NB4 (cell line): ENCODE measurements around the gene ARVCF.

Experiments
- POLR2A ChIP-seq: IDR thresholded peaks from 2 replicates; pipeline ENCODE4 v1.6.1; 2011; ENCODE audit warnings: mild to moderate bottlenecking; ENCODE audit not compliant: insufficient read length; ENCODE audit errors: extremely low read depth
- TF ChIP-seq, protein P1 (sequence below): IDR thresholded peaks from one replicate; pipeline ENCODE4 v1.5.1; 2012; ENCODE audit warnings: low read depth, low read length

DNA sequence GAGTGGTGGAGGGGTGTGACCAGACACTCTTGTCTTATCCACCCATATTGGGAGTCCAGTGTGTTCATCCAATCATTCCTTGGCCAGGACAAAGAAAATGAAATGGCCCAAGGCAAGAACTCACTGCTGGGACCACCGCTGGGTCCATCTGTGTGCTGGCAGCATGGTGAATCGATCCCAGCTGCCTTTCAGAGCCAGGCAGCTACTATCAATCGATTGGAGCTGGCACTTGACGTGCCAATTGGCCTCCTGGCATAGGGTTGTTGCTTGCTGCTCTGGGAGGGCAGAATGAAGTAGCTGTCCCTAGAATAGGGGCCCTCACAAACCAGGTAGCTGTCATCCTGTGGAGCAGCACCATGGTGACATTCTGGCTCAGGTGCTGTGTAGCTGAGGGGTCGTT, 1.4 kb upstream of the ARVCF start:
- no peak for TF ChIP-seq POLR2A
- TF ChIP-seq, protein P1, sequence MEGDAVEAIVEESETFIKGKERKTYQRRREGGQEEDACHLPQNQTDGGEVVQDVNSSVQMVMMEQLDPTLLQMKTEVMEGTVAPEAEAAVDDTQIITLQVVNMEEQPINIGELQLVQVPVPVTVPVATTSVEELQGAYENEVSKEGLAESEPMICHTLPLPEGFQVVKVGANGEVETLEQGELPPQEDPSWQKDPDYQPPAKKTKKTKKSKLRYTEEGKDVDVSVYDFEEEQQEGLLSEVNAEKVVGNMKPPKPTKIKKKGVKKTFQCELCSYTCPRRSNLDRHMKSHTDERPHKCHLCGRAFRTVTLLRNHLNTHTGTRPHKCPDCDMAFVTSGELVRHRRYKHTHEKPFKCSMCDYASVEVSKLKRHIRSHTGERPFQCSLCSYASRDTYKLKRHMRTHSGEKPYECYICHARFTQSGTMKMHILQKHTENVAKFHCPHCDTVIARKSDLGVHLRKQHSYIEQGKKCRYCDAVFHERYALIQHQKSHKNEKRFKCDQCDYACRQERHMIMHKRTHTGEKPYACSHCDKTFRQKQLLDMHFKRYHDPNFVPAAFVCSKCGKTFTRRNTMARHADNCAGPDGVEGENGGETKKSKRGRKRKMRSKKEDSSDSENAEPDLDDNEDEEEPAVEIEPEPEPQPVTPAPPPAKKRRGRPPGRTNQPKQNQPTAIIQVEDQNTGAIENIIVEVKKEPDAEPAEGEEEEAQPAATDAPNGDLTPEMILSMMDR: no peak
